Gastrocnemius medialis (tissue), 4 donors: Measurements from ENCODE around the gene SNAI1.

Experiments
- CTCF ChIP-seq, 5 experiments: fragments of 450-650 bp in 3 of 5; fragments of 200-600 bp in 2 of 5; sonication (generic) in 2 of 5; IDR thresholded peaks in 4 of 5; conservative IDR thresholded peaks in 1 of 5; 1 replicate in 4 of 5; 2 replicates in 1 of 5; pipeline ENCODE4 v1.5.1; 2016 to 2019; ENCODE audit warnings: antibody characterized with exemption in 5 of 5, mild to moderate bottlenecking in 3 of 5, moderate library complexity in 3 of 5
- POLR2A ChIP-seq, 2 donors: fragments of 450-650 bp; IDR thresholded peaks; one replicate each; pipeline ENCODE4 v1.6.1; 2017; ENCODE audit warnings: antibody characterized with exemption in 2 of 2, mild to moderate bottlenecking in 2 of 2, moderate library complexity in 2 of 2

GRCh38 chr20:49989234-49990065 is 6.7 kb downstream of the SNAI1 start:
- TF ChIP-seq CTCF (IDR thresholded peaks at IDR 0.05 in 4 of 5, conservative IDR thresholded peaks at IDR 0.05 in 1 of 5) (no peak), POLR2A (IDR thresholded peaks at IDR 0.05) (no peak)
